Endothelial cell of umbilical vein (primary cell): Measurements from ENCODE around the gene GPHB5. TPM values are rescaled to one million over a fixed set of nuclear protein-coding genes. Genes with fewer than 3 reads are reported as not detected.
A peak's percentile ranks its signal among the peaks of the same experiment; 100 is the strongest.

Experiments used
- BruUV-seq: library from RNA; stranded (reverse); fragments of 400-500 nt; replicated peaks from 2 replicates; lab custom pipeline; 2021; lab: Mats Ljungman, UMichigan
- CTCF ChIA-PET: fragments of 300-600, 350-600 bp; sonication (Branson Sonifier 250); formaldehyde crosslinking; loops from one replicate; lab custom pipeline; 2021; ENCODE audit warnings: antibody characterized with exemption, inconsistent platforms; lab: Charles Lee
- POLR2A ChIA-PET: fragments of 300-600, 350-600 bp; sonication (Branson Sonifier 250); formaldehyde crosslinking; loops from one replicate; lab custom pipeline; 2021; ENCODE audit warnings: antibody characterized with exemption, inconsistent platforms; lab: Charles Lee
- DNase-seq: peaks from one replicate; pipeline ENCODE4 v3.0.0-alpha.2; 2011; ENCODE audit warnings: low read depth, low spot score
- FAIRE-seq: peaks from 2 replicates; lab custom pipeline; 2011; peaks lifted over from hg19 to GRCh38; lab: Jason Lieb, UNC
- H2AFZ ChIP-seq: 2 replicates; pipeline ENCODE4 v1.6.0; 2012; ENCODE audit warnings: low read depth, low read length, control low read depth, inconsistent platforms
- H3K27ac ChIP-seq: 2 replicates; pipeline ENCODE4 v1.5.1; 2011; ENCODE audit warnings: low read depth, mild to moderate bottlenecking, control low read depth, low read length, moderate library complexity; ENCODE audit not compliant: insufficient read depth
- H3K27me3 ChIP-seq, 2 experiments: 2 replicates each; pipeline versions ENCODE4 v1.6.0 to v1.6.1; 2011; ENCODE audit warnings: low read length in 2 of 2, mixed read lengths in 1 of 2; ENCODE audit not compliant: control insufficient read depth in 2 of 2, insufficient read depth in 2 of 2
- H3K36me3 ChIP-seq, 2 experiments: 2 replicates in 1 of 2; 3 replicates in 1 of 2; pipeline ENCODE4 v1.5.1; 2011; ENCODE audit warnings: low read length in 2 of 2, mild to moderate bottlenecking in 1 of 2, moderate library complexity in 1 of 2; ENCODE audit not compliant: control insufficient read depth in 2 of 2, insufficient read depth in 2 of 2; ENCODE audit errors: extremely low read depth in 1 of 2
- H3K4me1 ChIP-seq: 3 replicates; pipeline ENCODE4 v1.5.1; 2011; ENCODE audit warnings: mild to moderate bottlenecking, low read length; ENCODE audit not compliant: control insufficient read depth, insufficient read depth; ENCODE audit errors: extremely low read depth
- H3K4me2 ChIP-seq: 2 replicates; pipeline ENCODE4 v1.6.1; 2011; ENCODE audit warnings: low read length, control low read depth, mixed read lengths; ENCODE audit not compliant: insufficient read depth
- H3K4me3 ChIP-seq, 3 experiments: fragments of 200-600 bp in 1 of 3; sonication (generic), shearing (Covaris generic) in 1 of 3; replicated peaks in 1 of 3; 2 replicates each; pipeline ENCODE4 v1.5.1; 2011 to 2016; ENCODE audit warnings: control low read depth in 3 of 3, low read length in 3 of 3, mild to moderate bottlenecking in 2 of 3, inconsistent platforms in 1 of 3, low read depth in 1 of 3, moderate library complexity in 1 of 3; ENCODE audit not compliant: insufficient read depth in 1 of 3
- H3K79me2 ChIP-seq: 2 replicates; pipeline ENCODE4 v1.6.0; 2012; ENCODE audit warnings: low read length, inconsistent platforms; ENCODE audit not compliant: control insufficient read depth, insufficient read depth
- H3K9ac ChIP-seq: replicated peaks from 2 replicates; pipeline ENCODE3; 2011; ENCODE audit warnings: low read length, control low read depth; ENCODE audit not compliant: insufficient read depth; ENCODE audit errors: extremely low read depth
- H3K9me1 ChIP-seq: replicated peaks from 3 replicates; pipeline ENCODE4 v1.6.0; 2011; ENCODE audit warnings: mild to moderate bottlenecking, low read length; ENCODE audit not compliant: control insufficient read depth, insufficient read depth; ENCODE audit errors: extremely low read depth
- H3K9me3 ChIP-seq: replicated peaks from 2 replicates; pipeline ENCODE4 v1.5.1; 2012; ENCODE audit warnings: low read length, inconsistent platforms; ENCODE audit not compliant: control insufficient read depth, insufficient read depth
- H4K20me1 ChIP-seq: replicated peaks from 2 replicates; pipeline ENCODE3; 2011; ENCODE audit warnings: mild to moderate bottlenecking, low read length; ENCODE audit not compliant: control insufficient read depth, insufficient read depth; ENCODE audit errors: extremely low read depth
- EZH2 ChIP-seq: IDR thresholded peaks from 2 replicates; pipeline ENCODE4 v1.6.1; 2012; ENCODE audit warnings: borderline replicate concordance, low read depth, mild to moderate bottlenecking, moderate library complexity, low read length, inconsistent platforms; ENCODE audit not compliant: severe bottlenecking
- FOS ChIP-seq: IDR thresholded peaks from 2 replicates; pipeline ENCODE4 v1.6.1; 2011; ENCODE audit warnings: mild to moderate bottlenecking, low read length, moderate library complexity, borderline replicate concordance; ENCODE audit not compliant: insufficient read depth
- GATA2 ChIP-seq: IDR thresholded peaks from 2 replicates; pipeline ENCODE4 v1.7.0; 2011; ENCODE audit warnings: low read depth, mild to moderate bottlenecking, moderate library complexity, mixed read lengths, low read length; ENCODE audit not compliant: insufficient read length, insufficient read depth
- JUN ChIP-seq: IDR thresholded peaks from 2 replicates; pipeline ENCODE4 v1.6.1; 2011; ENCODE audit warnings: borderline replicate concordance, low read depth; ENCODE audit not compliant: insufficient read length, insufficient read depth
- MYC ChIP-seq: IDR thresholded peaks from one replicate; pipeline ENCODE4 v1.6.1; 2011; ENCODE audit warnings: mild to moderate bottlenecking, low read depth, low read length
- POLR2AphosphoS5 ChIP-seq: IDR thresholded peaks from 2 replicates; pipeline ENCODE4 v1.6.1; 2012; ENCODE audit warnings: low read depth, mild to moderate bottlenecking, control low read depth, low read length, moderate library complexity; ENCODE audit not compliant: insufficient read depth
- dilution Hi-C: fragments of 300-500 bp; cut with MboI; formaldehyde crosslinking; loops from one replicate; pipeline ENCODE4 v1.15.0; 2019; ENCODE audit warnings: low sequenced_read_pairs; ENCODE audit not compliant: extremely low pct_ligation_motif_present
- intact Hi-C: fragments of 100-400 bp; cut with micrococcal nuclease; formaldehyde crosslinking; loops from one replicate; pipeline ENCODE4 v1.10.0; 2022
- polyA plus RNA-seq, 4 experiments: library from polyadenylated mRNA; depleted of rRNA in 3 of 4; stranded (reverse) in 3 of 4; unstranded in 1 of 4; fragments of >200 nt; gene quantifications; 2 replicates each; pipeline versions ENCODE4 v1.2.1 to v1.2.3, GENCODE V29; 2011 to 2012; ENCODE audit warnings: missing spikeins in 1 of 4
- total RNA-seq: library from RNA; stranded (reverse); gene quantifications from 2 replicates; pipeline ENCODE4 v1.2.3, GENCODE V29; 2021
- TF ChIP-seq, protein P1 (sequence below), 2 donors: IDR thresholded peaks; 1 replicate in 1 of 2; 2 replicates in 1 of 2; pipeline ENCODE4 v1.5.1; 2011; ENCODE audit warnings: low read length in 2 of 2, mild to moderate bottlenecking in 2 of 2, moderate library complexity in 2 of 2, control low read depth in 1 of 2, inconsistent platforms in 1 of 2, low read depth in 1 of 2; ENCODE audit not compliant: insufficient read depth in 1 of 2; ENCODE audit errors: extremely low read depth in 1 of 2
- TF ChIP-seq, protein P2 (sequence below): IDR thresholded peaks from 2 replicates; pipeline ENCODE4 v1.6.1; 2011; ENCODE audit not compliant: insufficient read depth, insufficient read length

Gene GPHB5
- total and polyA plus RNA-seq, 2 donors (not counting 3 experiments of a cell fraction or from before 2014, with no cell fraction given), result not detected

DNA sequence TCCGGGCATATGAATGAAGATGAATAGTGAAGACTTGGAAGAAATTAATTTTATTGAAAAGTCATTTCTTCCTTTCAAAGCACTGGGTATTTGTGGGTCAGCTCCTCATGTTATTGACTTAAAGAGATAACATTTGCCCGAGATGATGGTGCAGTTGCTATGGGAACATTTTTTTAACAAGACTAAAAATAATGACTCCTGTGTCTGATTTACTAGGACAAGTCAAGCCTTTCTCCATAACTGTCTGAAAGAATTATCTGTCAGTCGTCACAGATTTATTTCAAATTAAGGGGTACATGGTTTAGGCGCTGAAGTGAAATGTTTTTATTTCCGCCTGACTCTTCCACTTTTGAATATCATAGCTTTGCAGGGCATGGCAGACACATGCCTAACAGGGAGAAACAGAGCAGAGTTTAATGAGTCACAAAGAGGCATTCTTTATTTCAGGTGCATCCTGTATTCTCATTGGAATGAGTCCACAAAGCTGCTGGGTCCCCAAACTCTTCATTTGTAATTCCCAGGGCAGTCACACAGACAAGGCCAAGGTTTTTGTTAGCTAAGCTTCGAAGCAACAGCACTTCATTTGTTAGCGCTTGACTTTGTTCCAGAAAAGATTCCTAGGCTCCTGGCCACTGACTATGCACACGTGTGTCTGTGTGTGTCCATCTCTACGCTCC, 4.3 kb upstream of the GPHB5 start:
- peak; percentile 56 for FAIRE-seq

DNA sequence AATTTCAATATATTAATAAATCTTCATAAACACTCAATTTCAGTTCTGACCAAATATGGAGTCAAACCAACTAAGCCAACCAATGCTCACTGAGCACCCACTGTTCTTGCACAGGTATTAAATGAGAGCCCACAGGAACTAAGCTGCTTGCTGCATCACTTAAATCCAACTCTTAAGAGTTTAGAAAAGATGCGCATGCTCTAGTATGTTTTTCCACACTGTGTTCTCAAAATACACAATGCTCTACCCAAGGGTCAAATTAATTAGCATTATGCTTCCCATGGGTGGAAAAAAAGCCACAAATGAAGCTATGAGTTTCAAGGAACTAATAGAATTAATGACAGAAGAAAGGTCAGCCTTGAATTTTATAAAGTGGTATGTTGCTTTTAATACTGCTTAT, 3.7 kb upstream of the GPHB5 start:
- Histone ChIP-seq H3K27me3 (peaks cover 7 to 8% of the 10 kb centered on the region in 2 experiments), H3K79me2 (no peaks in the 10 kb centered on the region), H2AFZ (no peak overlapping the region), H3K4me1 (no peaks in the 10 kb centered on the region), H3K36me3 (no peaks in the 10 kb centered on the region), H3K27ac (no peak overlapping the region), H3K4me2 (no peak overlapping the region), H3K9me3 (no peaks in the 10 kb centered on the region), H3K9ac (no peak overlapping the region), H4K20me1 (no peaks in the 10 kb centered on the region), H3K4me3 (no peak overlapping the region), H3K9me1 (no peaks in the 10 kb centered on the region)
- intact Hi-C loops (no loop called here), dilution Hi-C loops (no loop called here)
- FAIRE-seq (no peak), DNase-seq (no peak)
- no TSS peak for BruUV-seq
- TF ChIP-seq GATA2, result no peak
- TF ChIP-seq, protein P1, sequence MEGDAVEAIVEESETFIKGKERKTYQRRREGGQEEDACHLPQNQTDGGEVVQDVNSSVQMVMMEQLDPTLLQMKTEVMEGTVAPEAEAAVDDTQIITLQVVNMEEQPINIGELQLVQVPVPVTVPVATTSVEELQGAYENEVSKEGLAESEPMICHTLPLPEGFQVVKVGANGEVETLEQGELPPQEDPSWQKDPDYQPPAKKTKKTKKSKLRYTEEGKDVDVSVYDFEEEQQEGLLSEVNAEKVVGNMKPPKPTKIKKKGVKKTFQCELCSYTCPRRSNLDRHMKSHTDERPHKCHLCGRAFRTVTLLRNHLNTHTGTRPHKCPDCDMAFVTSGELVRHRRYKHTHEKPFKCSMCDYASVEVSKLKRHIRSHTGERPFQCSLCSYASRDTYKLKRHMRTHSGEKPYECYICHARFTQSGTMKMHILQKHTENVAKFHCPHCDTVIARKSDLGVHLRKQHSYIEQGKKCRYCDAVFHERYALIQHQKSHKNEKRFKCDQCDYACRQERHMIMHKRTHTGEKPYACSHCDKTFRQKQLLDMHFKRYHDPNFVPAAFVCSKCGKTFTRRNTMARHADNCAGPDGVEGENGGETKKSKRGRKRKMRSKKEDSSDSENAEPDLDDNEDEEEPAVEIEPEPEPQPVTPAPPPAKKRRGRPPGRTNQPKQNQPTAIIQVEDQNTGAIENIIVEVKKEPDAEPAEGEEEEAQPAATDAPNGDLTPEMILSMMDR (IDR thresholded peaks at IDR 0.05; ENCODE audit: extremely low read depth in 1 of 2, insufficient read depth in 1 of 2, low read depth in 1 of 2, low read length in 2 of 2), result no peak
- no peak for TF ChIP-seq JUN
- TF ChIP-seq MYC, result no peak
- no peak for TF ChIP-seq EZH2
- TF ChIP-seq, protein P2, sequence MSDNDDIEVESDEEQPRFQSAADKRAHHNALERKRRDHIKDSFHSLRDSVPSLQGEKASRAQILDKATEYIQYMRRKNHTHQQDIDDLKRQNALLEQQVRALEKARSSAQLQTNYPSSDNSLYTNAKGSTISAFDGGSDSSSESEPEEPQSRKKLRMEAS, result no peak
- TF ChIP-seq POLR2AphosphoS5, result no peak
- CTCF ChIA-PET, result interaction anchor here (1.0 to 1.3 kb wide), 2 partner anchors 10 to 11 kb away, joined by 3 read pairs; no protein-coding TSS in a partner anchor
- POLR2A ChIA-PET, result no interaction called here

More for the DNA sequence above, 4.3 kb upstream of the GPHB5 start:
- dilution Hi-C loops, result no loop called here
- H3K9me1 ChIP-seq, result no peaks in the 10 kb centered on the region
- no peak overlapping the region for H3K9ac ChIP-seq
- peak; percentile 47 for DNase-seq
- no peak overlapping the region for H3K4me3 ChIP-seq
- no TSS peak for BruUV-seq
- CTCF ChIA-PET, result interaction anchor here (1.0 to 1.9 kb wide), 3 partner anchors 11 to 13 kb away, joined by 3 to 4 read pairs (median 3); no protein-coding TSS in a partner anchor
- no peaks in the 10 kb centered on the region for H3K4me1 ChIP-seq
- no peaks in the 10 kb centered on the region for H3K79me2 ChIP-seq
- peaks cover 7% of the 10 kb centered on the region in 2 experiments for H3K27me3 ChIP-seq
- TF ChIP-seq FOS, result peak; percentile 40
- TF ChIP-seq GATA2, result no peak
- no peak overlapping the region for H3K27ac ChIP-seq
- no peaks in the 10 kb centered on the region for H3K36me3 ChIP-seq
- H2AFZ ChIP-seq, result no peak overlapping the region
- no peak overlapping the region for H3K4me2 ChIP-seq
- POLR2A ChIA-PET, result no interaction called here
- intact Hi-C loops, result no loop called here
- H4K20me1 ChIP-seq, result no peaks in the 10 kb centered on the region
- no peaks in the 10 kb centered on the region for H3K9me3 ChIP-seq
